ENCODE results near the gene DNM3.
A peak's percentile ranks its signal among the peaks of the same experiment; 100 is the strongest.

DNM3 gene

GRCh38 chr1:171999756-172000155 lies 158.5 kb downstream of the DNM3 start:
- Histone ChIP-seq H3K27ac (ENCODE audit: insufficient read depth in 1 of 2, low read depth in 1 of 2, low read length in 2 of 2, poor library complexity in 1 of 2, severe bottlenecking in 2 of 2) (no peak overlapping the region), H3K36me3 (ENCODE audit: control insufficient read depth in 4 of 4, insufficient read depth in 4 of 4, low read length in 3 of 4) (no peaks in the 10 kb centered on the region), H3K9me3 (ENCODE audit: control extremely low read depth in 1 of 5, control insufficient read depth in 4 of 5, insufficient read depth in 2 of 5, low read depth in 1 of 5, low read length in 4 of 5) (no peaks in the 10 kb centered on the region), H3K4me1 (ENCODE audit: control extremely low read depth in 1 of 4, control insufficient read depth in 4 of 4, insufficient read depth in 4 of 4, low read length in 3 of 4) (peaks cover 3 to 16% (median 12%) of the 10 kb centered on the region in 4 experiments), H3K4me3 (ENCODE audit: control insufficient read depth in 1 of 7, extremely low read depth in 1 of 7, insufficient read depth in 4 of 7, low read depth in 2 of 7, low read length in 6 of 7) (no peak overlapping the region), H3K27me3 (replicated peaks in 2 of 5; ENCODE audit: control insufficient read depth in 4 of 5, insufficient read depth in 5 of 5, low read length in 4 of 5) (no peaks in the 10 kb centered on the region)
- DNase-seq = no peak
- 96% methylated on average over 2 of the region's 2 CpGs for WGBS (ENCODE audit: insufficient coverage)
- CTCF ChIA-PET = interaction anchor here (1.2 to 4.8 kb wide), 4 partner anchors 14 to 445 kb away, joined by 3 to 19 read pairs (median 3); no protein-coding TSS in a partner anchor
- POLR2A ChIA-PET = no interaction called here

DNA sequence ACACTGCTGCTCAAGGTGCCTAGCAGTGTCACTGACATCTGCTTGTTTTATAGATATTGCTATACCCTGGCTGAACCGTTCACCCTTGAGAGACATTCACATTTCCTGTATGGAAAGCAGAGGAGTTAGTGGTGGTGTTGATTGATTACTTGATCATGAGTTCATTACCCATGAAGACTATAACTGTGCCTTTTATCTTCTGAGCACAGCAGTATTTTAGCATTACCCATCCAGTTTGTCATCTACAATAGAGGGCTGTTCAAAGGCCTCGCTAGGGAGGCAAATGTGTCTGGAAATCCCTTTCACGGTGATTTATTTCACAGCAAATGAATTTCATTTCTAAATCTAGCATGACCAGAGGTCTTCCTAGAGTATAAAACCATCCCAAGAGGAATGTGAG lies 160.0 kb downstream of the DNM3 start:
- H3K4me3 ChIP-seq (ENCODE audit: control insufficient read depth in 1 of 7, extremely low read depth in 1 of 7, insufficient read depth in 4 of 7, low read depth in 2 of 7, low read length in 6 of 7) = no peak overlapping the region
- H3K27ac ChIP-seq (ENCODE audit: insufficient read depth in 1 of 2, low read depth in 1 of 2, low read length in 2 of 2, poor library complexity in 1 of 2, severe bottlenecking in 2 of 2) = no peak overlapping the region
- no peak for DNase-seq
- POLR2A ChIA-PET = no interaction called here
- WGBS (ENCODE audit: insufficient coverage) = 100% methylated on average over 2 of the region's 3 CpGs
- peaks cover 3 to 20% (median 12%) of the 10 kb centered on the region in 4 experiments for H3K4me1 ChIP-seq (ENCODE audit: control extremely low read depth in 1 of 4, control insufficient read depth in 4 of 4, insufficient read depth in 4 of 4, low read length in 3 of 4)
- no peaks in the 10 kb centered on the region for H3K27me3 ChIP-seq (replicated peaks in 2 of 5; ENCODE audit: control insufficient read depth in 4 of 5, insufficient read depth in 5 of 5, low read length in 4 of 5)
- H3K36me3 ChIP-seq (ENCODE audit: control insufficient read depth in 4 of 4, insufficient read depth in 4 of 4, low read length in 3 of 4) = no peaks in the 10 kb centered on the region
- no peaks in the 10 kb centered on the region for H3K9me3 ChIP-seq (ENCODE audit: control extremely low read depth in 1 of 5, control insufficient read depth in 4 of 5, insufficient read depth in 2 of 5, low read depth in 1 of 5, low read length in 4 of 5)
- CTCF ChIA-PET = interaction anchor here (0.8 to 4.3 kb wide), 8 partner anchors 10 to 442 kb away, joined by 3 to 46 read pairs (median 6); partner anchors contain the start of gene PIGC

- no peaks in the 10 kb centered on the region for H3K36me3 ChIP-seq (ENCODE audit: control insufficient read depth in 4 of 4, insufficient read depth in 4 of 4, low read length in 3 of 4)
- ChIA-PET POLR2A (interaction anchor here (0.7 to 1.0 kb wide), 2 partner anchors 62 to 161 kb away, joined by 3 read pairs; no protein-coding TSS in a partner anchor), CTCF (interaction anchor here (0.6 to 4.3 kb wide), 29 partner anchors 11 to 717 kb away, joined by 3 to 46 read pairs (median 3); partner anchors contain the start of gene PIGC)
- 0% methylated on average over 1 of the region's 3 CpGs for WGBS (ENCODE audit: insufficient coverage)
- H3K27ac ChIP-seq (ENCODE audit: insufficient read depth in 1 of 2, low read depth in 1 of 2, low read length in 2 of 2, poor library complexity in 1 of 2, severe bottlenecking in 2 of 2) = no peak overlapping the region
- peaks cover 3 to 20% (median 12%) of the 10 kb centered on the region in 4 experiments for H3K4me1 ChIP-seq (ENCODE audit: control extremely low read depth in 1 of 4, control insufficient read depth in 4 of 4, insufficient read depth in 4 of 4, low read length in 3 of 4)
- peak; percentile 65 to 85 (median 81) for DNase-seq
- no peaks in the 10 kb centered on the region for H3K9me3 ChIP-seq (ENCODE audit: control extremely low read depth in 1 of 5, control insufficient read depth in 4 of 5, insufficient read depth in 2 of 5, low read depth in 1 of 5, low read length in 4 of 5)
- no peak overlapping the region for H3K4me3 ChIP-seq (ENCODE audit: control insufficient read depth in 1 of 7, extremely low read depth in 1 of 7, insufficient read depth in 4 of 7, low read depth in 2 of 7, low read length in 6 of 7)
- H3K27me3 ChIP-seq (replicated peaks in 2 of 5; ENCODE audit: control insufficient read depth in 4 of 5, insufficient read depth in 5 of 5, low read length in 4 of 5) = no peaks in the 10 kb centered on the region
Measured at GRCh38 chr1:172002725-172003345, 161.5 kb downstream of the DNM3 start.

- Histone ChIP-seq H3K4me3 (ENCODE audit: control insufficient read depth in 1 of 7, extremely low read depth in 1 of 7, insufficient read depth in 4 of 7, low read depth in 2 of 7, low read length in 6 of 7) (peak overlapping the region in 2 of 7 experiments; percentile 1 to 41), H3K36me3 (ENCODE audit: control insufficient read depth in 4 of 4, insufficient read depth in 4 of 4, low read length in 3 of 4) (no peaks in the 10 kb centered on the region), H3K27me3 (replicated peaks in 2 of 5; ENCODE audit: control insufficient read depth in 4 of 5, insufficient read depth in 5 of 5, low read length in 4 of 5) (no peaks in the 10 kb centered on the region), H3K4me1 (ENCODE audit: control extremely low read depth in 1 of 4, control insufficient read depth in 4 of 4, insufficient read depth in 4 of 4, low read length in 3 of 4) (peaks cover 3 to 20% (median 12%) of the 10 kb centered on the region in 4 experiments), H3K27ac (ENCODE audit: insufficient read depth in 1 of 2, low read depth in 1 of 2, low read length in 2 of 2, poor library complexity in 1 of 2, severe bottlenecking in 2 of 2) (no peak overlapping the region), H3K9me3 (ENCODE audit: control extremely low read depth in 1 of 5, control insufficient read depth in 4 of 5, insufficient read depth in 2 of 5, low read depth in 1 of 5, low read length in 4 of 5) (no peaks in the 10 kb centered on the region)
- 41% methylated on average over 3 of the region's 3 CpGs for WGBS (ENCODE audit: insufficient coverage)
- peak in 1 of 3 donors; percentile 39 for DNase-seq
- CTCF ChIA-PET = interaction anchor here (0.7 to 4.3 kb wide), 12 partner anchors 10 to 439 kb away, joined by 3 to 46 read pairs (median 3); partner anchors contain the start of genes DNM3 and PIGC
- POLR2A ChIA-PET = no interaction called here
Measured at GRCh38 chr1:172003766-172004530, 162.7 kb downstream of the DNM3 start.

GRCh38 chr1:172004671-172005070 lies 163.4 kb downstream of the DNM3 start:
- Histone ChIP-seq H3K4me3 (ENCODE audit: control insufficient read depth in 1 of 7, extremely low read depth in 1 of 7, insufficient read depth in 4 of 7, low read depth in 2 of 7, low read length in 6 of 7) (no peak overlapping the region), H3K27ac (ENCODE audit: insufficient read depth in 1 of 2, low read depth in 1 of 2, low read length in 2 of 2, poor library complexity in 1 of 2, severe bottlenecking in 2 of 2) (no peak overlapping the region), H3K36me3 (ENCODE audit: control insufficient read depth in 4 of 4, insufficient read depth in 4 of 4, low read length in 3 of 4) (no peaks in the 10 kb centered on the region), H3K9me3 (ENCODE audit: control extremely low read depth in 1 of 5, control insufficient read depth in 4 of 5, insufficient read depth in 2 of 5, low read depth in 1 of 5, low read length in 4 of 5) (peaks cover 0 to 3% (median 0%) of the 10 kb centered on the region in 5 experiments), H3K27me3 (replicated peaks in 2 of 5; ENCODE audit: control insufficient read depth in 4 of 5, insufficient read depth in 5 of 5, low read length in 4 of 5) (no peaks in the 10 kb centered on the region), H3K4me1 (ENCODE audit: control extremely low read depth in 1 of 4, control insufficient read depth in 4 of 4, insufficient read depth in 4 of 4, low read length in 3 of 4) (peaks cover 3 to 20% (median 12%) of the 10 kb centered on the region in 4 experiments)
- ChIA-PET CTCF (interaction anchor here (1.1 to 4.3 kb wide), 4 partner anchors 17 to 424 kb away, joined by 3 to 46 read pairs (median 4); no protein-coding TSS in a partner anchor), POLR2A (no interaction called here)
- DNase-seq = no peak

GRCh38 chr1:172005856-172006255 lies 164.6 kb downstream of the DNM3 start:
- POLR2A ChIA-PET = no interaction called here

More at GRCh38 chr1:172005856-172006255, 164.6 kb downstream of the DNM3 start:
- Histone ChIP-seq H3K27me3 (replicated peaks in 2 of 5; ENCODE audit: control insufficient read depth in 4 of 5, insufficient read depth in 5 of 5, low read length in 4 of 5) (no peaks in the 10 kb centered on the region), H3K4me3 (ENCODE audit: control insufficient read depth in 1 of 7, extremely low read depth in 1 of 7, insufficient read depth in 4 of 7, low read depth in 2 of 7, low read length in 6 of 7) (no peak overlapping the region), H3K36me3 (ENCODE audit: control insufficient read depth in 4 of 4, insufficient read depth in 4 of 4, low read length in 3 of 4) (no peaks in the 10 kb centered on the region), H3K9me3 (ENCODE audit: control extremely low read depth in 1 of 5, control insufficient read depth in 4 of 5, insufficient read depth in 2 of 5, low read depth in 1 of 5, low read length in 4 of 5) (peaks cover 0 to 9% (median 0%) of the 10 kb centered on the region in 5 experiments), H3K27ac (ENCODE audit: insufficient read depth in 1 of 2, low read depth in 1 of 2, low read length in 2 of 2, poor library complexity in 1 of 2, severe bottlenecking in 2 of 2) (no peak overlapping the region), H3K4me1 (ENCODE audit: control extremely low read depth in 1 of 4, control insufficient read depth in 4 of 4, insufficient read depth in 4 of 4, low read length in 3 of 4) (peaks cover 3 to 20% (median 12%) of the 10 kb centered on the region in 4 experiments)
- no peak for DNase-seq
- CTCF ChIA-PET = interaction anchor here (0.7 to 1.4 kb wide), 4 partner anchors 17 to 423 kb away, joined by 3 to 4 read pairs (median 4); no protein-coding TSS in a partner anchor
- WGBS (ENCODE audit: insufficient coverage) = no CpG with 5 or more reads among the region's 1 CpG

Measured in common myeloid progenitor, CD34-positive (primary cell).